GM21825 (cell line): ENCODE results near the gene FFAR2.
"Not testable (repeated sequence)": the region's sequence is repeated elsewhere in the genome, so short reads cannot be mapped to it uniquely, and the experiment has no call there.

ENCODE experiments used
- ATAC-seq: cut with Tn5 transposase; IDR thresholded peaks from one replicate; pipeline ENCODE4 v1.9.1; 2021; ENCODE audit warnings: mild to moderate bottlenecking, moderate library complexity; ENCODE audit not compliant: unreplicated experiment

FFAR2 gene

GRCh38 chr19:35447606-35448469, at the start of gene FFAR2:
TSS of gene FFAR2 (plus strand) at chr19:35448257. CDS start at chr19:35449715, 1,458 bp downstream.
- no peak for ATAC-seq

DNA sequence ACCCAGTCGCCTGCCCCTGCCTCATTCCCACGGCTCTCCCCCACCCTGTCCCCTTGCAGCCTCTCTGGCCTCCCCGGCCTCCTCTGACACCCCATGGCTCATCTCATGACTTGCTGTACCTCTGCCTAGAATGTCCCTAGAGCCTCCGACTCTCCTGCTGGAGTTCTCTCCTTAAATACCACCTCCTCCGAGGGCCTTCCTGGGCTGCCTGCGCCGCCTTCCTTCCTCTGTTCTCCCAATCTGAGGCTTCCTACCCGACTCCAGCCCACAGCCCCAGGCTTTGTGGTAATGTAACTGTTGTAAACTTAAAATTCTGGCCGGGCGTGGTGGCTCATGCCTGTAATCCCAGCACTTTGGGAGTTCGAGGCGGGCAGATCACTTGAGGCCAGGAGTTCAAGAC, 49.5 kb upstream of the FFAR2 start:
- ATAC-seq: no peak

DNA sequence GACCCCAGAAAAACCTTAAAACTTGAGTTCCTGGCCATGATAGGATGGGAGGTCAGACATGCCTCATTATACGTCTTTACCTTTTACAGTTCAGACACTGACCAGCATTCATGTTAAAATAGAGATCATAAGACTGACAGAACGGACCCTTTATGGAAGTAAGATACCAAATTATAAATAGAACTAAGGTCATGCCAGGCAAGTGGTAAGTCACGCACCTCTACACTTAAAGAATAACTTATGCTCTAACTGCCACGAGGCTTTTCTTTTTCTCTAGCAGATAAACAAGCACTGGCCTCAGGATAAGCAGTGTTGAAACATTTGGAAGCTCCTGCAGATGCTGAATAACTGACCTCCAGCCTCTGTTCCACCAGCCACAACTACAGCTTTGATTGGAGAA, 48.8 kb upstream of the FFAR2 start:
- no peak for ATAC-seq

GRCh38 chr19:35399948-35400772, 47.9 kb upstream of the FFAR2 start:
- no peak for ATAC-seq

- ATAC-seq: no peak
Measured at GRCh38 chr19:35400773-35401100, 47.3 kb upstream of the FFAR2 start.

DNA sequence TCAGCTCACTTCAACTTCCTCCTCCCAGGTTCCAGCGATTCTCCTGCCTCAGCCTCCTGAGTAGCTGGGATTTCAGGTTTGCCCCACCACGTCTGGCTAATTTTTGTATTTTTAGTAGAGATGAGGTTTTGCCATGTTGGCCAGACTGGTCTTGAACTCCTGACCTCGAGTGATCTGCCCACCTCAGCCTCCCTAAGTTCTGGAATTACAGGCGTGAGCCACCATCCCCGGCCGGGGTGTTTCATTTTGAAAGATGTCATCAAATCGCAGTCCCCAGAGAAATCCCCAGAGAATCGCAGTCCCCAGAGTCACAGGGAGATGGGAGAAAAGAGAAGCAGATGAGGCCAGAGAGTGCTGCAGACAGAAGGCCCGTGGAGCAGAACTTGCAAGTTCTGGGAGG, 46.6 kb upstream of the FFAR2 start:
- not testable (repeated sequence) for ATAC-seq

DNA sequence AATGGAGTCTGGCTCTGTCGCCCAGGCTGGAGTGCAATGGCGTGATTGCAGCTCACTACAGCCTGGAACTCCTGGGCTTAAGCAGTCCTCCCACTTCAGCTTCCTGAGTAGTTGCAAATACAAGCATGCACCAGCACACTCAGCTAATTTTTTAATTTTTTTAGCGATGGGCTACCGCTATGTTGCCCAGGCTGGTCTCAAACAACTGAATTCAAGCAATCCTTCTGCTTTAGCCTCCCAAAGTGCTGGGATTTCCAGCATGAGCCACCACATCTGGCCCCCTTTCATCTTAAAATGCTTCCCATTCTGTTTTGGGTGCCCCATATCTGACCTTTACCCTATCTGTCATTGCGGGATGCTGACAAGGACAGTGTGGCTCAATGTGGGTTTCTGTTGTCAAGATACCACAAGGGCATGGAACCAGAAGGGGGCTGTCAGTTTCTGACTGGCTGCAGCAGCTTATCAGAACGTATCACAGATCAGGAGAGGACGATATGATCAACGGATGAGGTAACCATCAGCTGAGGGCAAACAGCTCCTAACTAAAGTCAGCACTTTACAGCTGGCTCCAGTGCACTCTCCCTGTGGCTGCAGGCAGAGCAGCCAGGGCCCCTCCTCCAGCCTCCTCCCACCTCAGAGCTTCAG, 44.8 kb upstream of the FFAR2 start:
- ATAC-seq: no peak

GRCh38 chr19:35404879-35405622, 43.0 kb upstream of the FFAR2 start:
- no peak for ATAC-seq

- ATAC-seq: no peak
Measured at GRCh38 chr19:35407619-35408018, 40.4 kb upstream of the FFAR2 start.

- ATAC-seq: peak; percentile 71
Measured at GRCh38 chr19:35408284-35409171, 39.5 kb upstream of the FFAR2 start.

DNA sequence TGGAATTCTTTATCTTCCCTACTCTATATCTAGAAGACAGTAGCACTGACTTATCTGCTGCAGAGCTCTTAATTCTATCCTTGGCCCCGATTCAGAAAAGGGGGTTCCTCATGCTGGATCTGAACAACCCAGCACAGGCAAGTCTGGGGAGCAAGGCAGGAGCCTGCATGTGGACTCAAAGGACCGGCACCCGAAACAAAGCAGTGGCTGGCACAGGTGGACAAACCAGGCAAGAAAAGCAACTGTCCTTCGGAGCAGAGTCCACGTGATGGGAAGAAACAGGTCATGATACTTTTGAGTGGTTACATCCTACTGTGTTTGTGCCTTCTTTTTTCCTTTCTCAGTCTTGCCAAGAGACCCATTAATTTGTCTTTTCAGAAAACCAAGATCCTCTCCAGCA, 38.9 kb upstream of the FFAR2 start:
- no peak for ATAC-seq

- ATAC-seq: no peak
Measured at GRCh38 chr19:35410487-35410886, 37.6 kb upstream of the FFAR2 start.

DNA sequence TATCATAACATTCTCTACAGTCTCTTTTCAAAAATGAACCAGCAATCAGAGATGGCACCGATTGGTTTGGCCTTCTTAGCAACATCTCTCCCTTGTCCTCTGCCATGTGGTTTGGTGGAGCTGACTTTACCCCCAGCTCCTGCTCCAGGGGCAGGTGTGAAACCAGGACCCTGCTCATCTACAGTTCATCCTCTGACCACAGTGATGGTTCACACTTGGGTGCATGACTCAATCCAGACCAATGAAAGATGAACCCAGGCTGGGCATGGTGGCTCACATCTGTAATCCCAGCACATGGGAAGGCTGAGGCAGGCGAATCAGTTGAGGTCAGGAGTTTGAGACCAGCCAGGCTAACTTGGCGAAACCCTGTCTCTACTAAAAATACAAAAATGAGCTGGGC, 33.6 kb upstream of the FFAR2 start:
- no peak for ATAC-seq

GRCh38 chr19:35416331-35416730, 31.7 kb upstream of the FFAR2 start:
- ATAC-seq: no peak

DNA sequence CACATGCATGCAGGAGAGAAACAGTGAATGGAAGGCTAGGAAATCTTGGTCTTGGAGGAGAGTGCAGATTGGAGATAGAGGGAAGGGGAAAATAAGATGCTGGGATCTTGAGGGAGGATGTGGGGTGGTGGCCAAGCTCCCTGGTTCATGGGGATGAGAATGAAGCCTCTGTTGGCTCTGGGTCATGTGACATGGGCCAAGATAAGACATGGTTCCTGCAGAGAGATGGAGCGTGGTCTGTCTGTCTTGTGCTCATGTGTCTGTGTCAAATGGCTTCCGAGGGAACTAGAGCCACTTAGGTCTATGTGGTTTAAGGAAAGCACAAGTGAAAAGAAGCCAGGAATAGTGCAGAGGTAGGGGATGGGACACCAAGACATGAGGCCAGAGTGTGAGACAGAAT, 30.8 kb upstream of the FFAR2 start:
- ATAC-seq: no peak

DNA sequence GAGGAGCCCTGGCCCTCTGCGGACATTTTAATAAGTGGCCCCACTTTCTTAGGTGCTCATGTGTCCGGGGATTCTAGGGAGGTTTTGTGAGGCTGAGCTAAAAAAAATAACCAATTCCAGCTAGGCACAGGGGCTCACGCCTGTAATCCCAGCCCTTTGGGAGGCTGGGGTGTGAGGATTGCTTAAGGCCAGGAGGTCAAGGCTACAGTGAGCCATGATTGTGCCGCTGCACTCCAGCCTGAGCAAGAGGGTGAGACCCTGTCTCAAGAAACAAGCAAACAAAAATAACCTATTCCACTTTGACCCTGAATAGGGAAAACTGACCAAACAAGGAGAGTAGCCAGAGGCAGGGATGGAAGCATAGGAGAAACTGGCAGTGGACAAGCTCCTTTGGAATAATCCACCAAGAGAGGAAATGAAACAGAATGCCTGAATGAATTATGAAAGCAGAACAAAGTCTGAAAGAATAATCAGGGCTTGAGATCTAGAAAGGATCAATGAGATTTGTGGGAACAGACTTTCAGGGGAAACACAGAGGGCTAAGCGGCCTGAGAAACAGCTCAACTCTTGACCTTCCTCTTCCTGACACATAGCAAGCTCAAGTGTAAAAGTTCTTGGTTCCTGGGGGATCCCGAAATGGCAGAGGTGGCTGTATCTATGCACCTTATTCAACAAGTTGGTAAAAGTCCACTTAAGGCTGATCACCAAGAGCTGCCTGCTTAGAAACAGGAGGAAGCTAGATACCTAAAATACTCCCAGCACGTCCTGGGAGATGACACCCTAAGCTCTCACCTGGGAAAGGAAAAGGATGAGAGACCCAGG, 30.1 kb upstream of the FFAR2 start:
- no peak for ATAC-seq

DNA sequence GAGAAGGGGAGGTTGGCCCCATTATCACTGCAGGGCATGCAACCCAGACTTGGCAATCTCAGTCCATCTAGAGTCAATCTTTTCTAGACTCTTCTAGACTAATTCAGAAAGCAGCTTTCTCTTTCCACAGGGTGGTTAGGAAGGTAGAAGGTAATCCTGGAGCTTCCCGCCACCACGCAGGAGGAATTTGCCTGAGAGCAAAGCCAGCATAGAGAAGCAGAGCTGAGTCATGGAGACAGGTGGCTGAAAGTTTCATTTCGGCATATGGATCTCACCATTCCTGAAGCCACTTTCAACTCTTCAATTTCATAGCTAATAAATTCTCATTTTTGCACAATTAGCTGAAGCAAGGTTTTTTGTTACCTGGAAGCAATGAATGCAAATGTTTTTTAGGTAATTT, 29.0 kb upstream of the FFAR2 start:
- no peak for ATAC-seq

GRCh38 chr19:35419805-35420204, 28.3 kb upstream of the FFAR2 start:
- no peak for ATAC-seq

DNA sequence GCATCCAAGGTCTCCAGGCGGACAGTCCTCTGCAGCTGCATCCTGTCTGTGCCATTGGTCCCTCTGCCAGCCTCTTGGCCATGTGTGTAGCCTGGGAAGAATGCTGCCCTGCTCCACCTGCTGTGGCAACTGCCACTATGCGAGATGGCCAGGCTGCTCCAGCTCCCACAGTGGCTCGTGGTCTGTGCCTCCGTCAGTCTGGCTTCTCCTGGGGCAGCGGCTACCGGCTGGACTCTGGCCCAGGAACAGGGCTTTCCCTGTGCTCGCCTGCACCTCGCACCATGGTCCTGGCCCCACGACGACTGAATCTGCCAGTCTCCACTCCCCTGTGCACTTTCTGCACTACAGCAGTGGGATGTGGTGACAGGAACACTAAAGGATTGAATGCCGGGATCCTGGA, 26.7 kb upstream of the FFAR2 start:
- ATAC-seq: no peak
